Adrenal gland (tissue), 5 donors: ENCODE results near the gene IMP3.

Experiments
- POLR2A ChIP-seq, 2 donors: fragments of 450-650 bp; IDR thresholded peaks; one replicate each; pipeline ENCODE4 v1.6.1; 2017; ENCODE audit warnings: antibody characterized with exemption in 2 of 2, mild to moderate bottlenecking in 2 of 2, moderate library complexity in 1 of 2
- TF ChIP-seq, protein P1 (sequence below), 6 experiments: fragments of 450-650 bp in 4 of 6; fragments of 200-600 bp in 2 of 6; sonication (generic) in 1 of 6; IDR thresholded peaks; 1 replicate in 5 of 6; 2 replicates in 1 of 6; pipeline versions ENCODE4 v1.5.1 to v1.8.0; 2016 to 2021; ENCODE audit warnings: antibody characterized with exemption in 6 of 6, mild to moderate bottlenecking in 2 of 6, moderate library complexity in 1 of 6
- donor health status: DM: no; HTN: no; CAD: no.

DNA sequence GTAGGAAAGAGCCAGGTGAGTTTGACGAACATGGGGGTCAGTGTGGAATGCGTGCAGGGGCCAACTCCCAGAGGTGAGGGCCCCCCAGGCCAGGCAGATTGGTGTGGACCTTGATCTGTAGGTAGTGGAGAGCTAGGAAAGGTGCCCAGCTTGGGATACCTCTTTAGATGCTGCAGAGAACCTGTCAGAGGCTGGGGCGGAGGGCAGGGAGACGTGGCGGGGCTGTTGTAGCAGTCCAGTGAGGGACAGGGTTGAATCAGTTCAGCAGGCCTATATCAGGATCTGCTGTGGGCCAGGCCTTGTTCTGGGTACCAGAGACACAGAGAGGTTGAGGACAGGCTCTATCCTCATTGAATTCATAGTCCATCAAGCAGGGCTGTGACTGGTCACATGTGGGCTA, 16.3 kb upstream of the IMP3 start:
- TF ChIP-seq, protein P1, sequence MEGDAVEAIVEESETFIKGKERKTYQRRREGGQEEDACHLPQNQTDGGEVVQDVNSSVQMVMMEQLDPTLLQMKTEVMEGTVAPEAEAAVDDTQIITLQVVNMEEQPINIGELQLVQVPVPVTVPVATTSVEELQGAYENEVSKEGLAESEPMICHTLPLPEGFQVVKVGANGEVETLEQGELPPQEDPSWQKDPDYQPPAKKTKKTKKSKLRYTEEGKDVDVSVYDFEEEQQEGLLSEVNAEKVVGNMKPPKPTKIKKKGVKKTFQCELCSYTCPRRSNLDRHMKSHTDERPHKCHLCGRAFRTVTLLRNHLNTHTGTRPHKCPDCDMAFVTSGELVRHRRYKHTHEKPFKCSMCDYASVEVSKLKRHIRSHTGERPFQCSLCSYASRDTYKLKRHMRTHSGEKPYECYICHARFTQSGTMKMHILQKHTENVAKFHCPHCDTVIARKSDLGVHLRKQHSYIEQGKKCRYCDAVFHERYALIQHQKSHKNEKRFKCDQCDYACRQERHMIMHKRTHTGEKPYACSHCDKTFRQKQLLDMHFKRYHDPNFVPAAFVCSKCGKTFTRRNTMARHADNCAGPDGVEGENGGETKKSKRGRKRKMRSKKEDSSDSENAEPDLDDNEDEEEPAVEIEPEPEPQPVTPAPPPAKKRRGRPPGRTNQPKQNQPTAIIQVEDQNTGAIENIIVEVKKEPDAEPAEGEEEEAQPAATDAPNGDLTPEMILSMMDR (IDR thresholded peaks at IDR 0.05) = no peak
- no peak for TF ChIP-seq POLR2A (IDR thresholded peaks at IDR 0.05)
